SH-SY5Y (cell line): ENCODE data around the gene LMNB1.

Source experiments
- GATA2 ChIP-seq: IDR thresholded peaks from 2 replicates; pipeline ENCODE4 v1.6.1; 2011; ENCODE audit warnings: mild to moderate bottlenecking, low read depth, low read length
- GATA3 ChIP-seq: IDR thresholded peaks from 2 replicates; pipeline ENCODE4 v1.6.1; 2011; ENCODE audit warnings: low read depth, mild to moderate bottlenecking, low read length, moderate library complexity

DNA sequence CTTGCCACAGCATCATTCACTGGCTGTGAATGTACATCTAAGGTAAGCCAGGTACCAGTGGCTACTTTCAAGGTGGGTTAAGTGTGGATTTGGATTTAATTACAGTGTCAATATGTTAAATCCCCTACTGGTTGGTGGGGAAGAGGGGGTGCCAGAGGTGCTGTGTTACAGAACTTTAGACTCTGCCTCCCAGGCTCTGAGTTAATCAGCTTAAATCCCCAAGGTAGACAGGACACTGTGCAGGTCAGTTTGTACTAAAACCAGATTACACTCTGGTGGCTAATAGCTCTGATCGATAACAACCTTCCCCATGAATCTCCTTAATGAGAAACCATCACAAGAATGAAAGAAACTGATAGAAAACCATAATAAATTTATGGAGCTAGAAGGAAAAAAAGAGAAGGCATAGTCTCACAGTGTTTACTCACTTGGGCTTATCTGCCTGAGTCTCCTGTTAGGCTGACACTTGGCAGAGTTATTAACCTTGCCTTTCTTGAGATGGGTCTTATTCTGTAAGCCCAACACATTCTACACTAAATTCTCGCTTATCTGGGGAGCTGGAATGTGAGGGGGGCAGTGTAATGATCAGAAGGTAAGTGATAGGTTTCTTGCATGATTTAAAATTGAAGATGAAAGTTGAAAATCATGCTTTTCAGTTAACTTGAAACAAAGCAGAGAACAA is 106.8 kb downstream of the LMNB1 start:
- TF ChIP-seq GATA2: no peak
- no peak for TF ChIP-seq GATA3
